PC-9 (cell line): Measurements from ENCODE around the gene ZNF135. TPM values are rescaled to one million over a fixed set of nuclear protein-coding genes. Genes with fewer than 3 reads are reported as not detected.

ENCODE experiments used
- BruUV-seq: library from RNA; stranded (reverse); fragments of 400-500 nt; replicated peaks from 2 replicates; lab custom pipeline; 2021; lab: Mats Ljungman, UMichigan
- CTCF ChIA-PET: fragments of 300-600 bp; sonication (Branson Sonifier 250); formaldehyde crosslinking; loops from one replicate; lab custom pipeline; 2022; ENCODE audit warnings: antibody characterized with exemption; lab: Charles Lee
- POLR2A ChIA-PET: fragments of 300-600 bp; sonication (Branson Sonifier 250); formaldehyde crosslinking; loops from one replicate; lab custom pipeline; 2022; ENCODE audit warnings: antibody characterized with exemption; ENCODE audit not compliant: unreplicated experiment; lab: Charles Lee
- DNase-seq, 2 experiments: peaks; one replicate each; pipeline versions ENCODE4 v3.0.0 to v3.0.0-alpha.2; 2015 to 2022; ENCODE audit warnings: mixed read lengths in 1 of 2
- H2AFZ ChIP-seq: fragments of 200-600 bp; sonication (generic); 2 replicates; pipeline ENCODE4 v1.8.1; 2017; ENCODE audit warnings: antibody characterized with exemption
- H3F3A ChIP-seq: fragments of 200-600 bp; sonication (generic); 2 replicates; pipeline ENCODE4 v1.8.1; 2017; ENCODE audit warnings: antibody characterized with exemption, mild to moderate bottlenecking, low read depth; ENCODE audit not compliant: insufficient read depth
- H3K27ac ChIP-seq: fragments of 200-600 bp; sonication (generic); 2 replicates; pipeline ENCODE4 v1.6.1; 2016; ENCODE audit warnings: mixed run types
- H3K27me3 ChIP-seq: fragments of 200-600 bp; sonication (generic); 2 replicates; pipeline ENCODE4 v1.6.1; 2016; ENCODE audit warnings: low read depth, mixed run types; ENCODE audit not compliant: insufficient read depth
- H3K36me3 ChIP-seq: fragments of 200-600 bp; sonication (generic); 2 replicates; pipeline ENCODE4 v1.6.1; 2016; ENCODE audit warnings: low read depth, mixed run types
- H3K4me1 ChIP-seq: fragments of 200-600 bp; sonication (generic); replicated peaks from 2 replicates; pipeline ENCODE4 v1.6.1; 2016; ENCODE audit warnings: mixed run types; ENCODE audit not compliant: insufficient read depth
- H3K4me2 ChIP-seq: fragments of 200-600 bp; sonication (generic); 2 replicates; pipeline ENCODE4 v1.6.1; 2017; ENCODE audit warnings: mixed run types
- H3K4me3 ChIP-seq: fragments of 200-600 bp; sonication (generic); 2 replicates; pipeline ENCODE4 v1.6.1; 2016; ENCODE audit warnings: mixed run types
- H3K79me2 ChIP-seq: fragments of 200-600 bp; sonication (generic); 2 replicates; pipeline ENCODE4 v1.6.1; 2017; ENCODE audit warnings: low read depth, mixed run types
- H3K9me2 ChIP-seq: fragments of 200-600 bp; sonication (generic); 2 replicates; pipeline ENCODE4 v1.8.1; 2017; ENCODE audit warnings: mild to moderate bottlenecking; ENCODE audit not compliant: insufficient read depth
- H3K9me3 ChIP-seq: fragments of 200-600 bp; sonication (generic); 2 replicates; pipeline ENCODE4 v1.8.1; 2016; ENCODE audit warnings: low read depth; ENCODE audit not compliant: insufficient read depth
- H4K20me1 ChIP-seq: fragments of 200-600 bp; sonication (generic); 2 replicates; pipeline ENCODE4 v1.8.1; 2017; ENCODE audit not compliant: insufficient read depth
- CTCF ChIP-seq: fragments of 200-600 bp; sonication (generic); conservative IDR thresholded peaks from 2 replicates; pipeline ENCODE4 v1.6.1; 2017; ENCODE audit warnings: mixed run types, antibody characterized with exemption, mild to moderate bottlenecking, moderate library complexity
- EZH2 ChIP-seq: fragments of 200-600 bp; sonication (generic); IDR thresholded peaks from 2 replicates; pipeline ENCODE4 v1.8.0; 2017; ENCODE audit warnings: antibody characterized with exemption, low read depth
- intact Hi-C: fragments of 100-400 bp; cut with micrococcal nuclease; formaldehyde crosslinking; loops from one replicate; pipeline ENCODE4 v1.10.0; 2022; ENCODE audit not compliant: unreplicated experiment
- total RNA-seq: library from RNA; stranded (reverse); gene quantifications from 2 replicates; pipeline ENCODE4 v1.2.3, GENCODE V29; 2021

The ZNF135 gene
- total RNA-seq, 1 experiment from 2014 or later = 0.15 TPM

GRCh38 chr19:58108546-58108817 lies 49.4 kb downstream of the ZNF135 start:
- H3K4me2 ChIP-seq = no peak overlapping the region
- intact Hi-C loops = no loop called here
- no peaks in the 10 kb centered on the region for H3F3A ChIP-seq
- ChIA-PET POLR2A (no interaction called here), CTCF (no interaction called here)
- no peaks in the 10 kb centered on the region for H3K27me3 ChIP-seq
- no peak overlapping the region for H3K4me3 ChIP-seq
- no peak for DNase-seq
- TF ChIP-seq CTCF (no peak), EZH2 (no peak)
- no peak overlapping the region for H3K27ac ChIP-seq
- H3K9me3 ChIP-seq = peaks cover 74% of the 10 kb centered on the region
- no TSS peak for BruUV-seq
- H4K20me1 ChIP-seq = no peaks in the 10 kb centered on the region
- no peak overlapping the region for H2AFZ ChIP-seq
- no peaks in the 10 kb centered on the region for H3K36me3 ChIP-seq
- no peaks in the 10 kb centered on the region for H3K9me2 ChIP-seq
- no peaks in the 10 kb centered on the region for H3K79me2 ChIP-seq
- no peaks in the 10 kb centered on the region for H3K4me1 ChIP-seq

GRCh38 chr19:58117841-58118575 lies 58.9 kb downstream of the ZNF135 start:
- no peak for TF ChIP-seq CTCF
- TF ChIP-seq EZH2 = no peak
- no peak overlapping the region for H3K4me3 ChIP-seq
- H3K9me2 ChIP-seq = no peaks in the 10 kb centered on the region
- peaks cover 69% of the 10 kb centered on the region for H3K9me3 ChIP-seq
- DNase-seq = no peak
- no peaks in the 10 kb centered on the region for H3F3A ChIP-seq
- H3K4me2 ChIP-seq = no peak overlapping the region
- ChIA-PET CTCF (no interaction called here), POLR2A (no interaction called here)
- BruUV-seq = no TSS peak
- H4K20me1 ChIP-seq = no peaks in the 10 kb centered on the region
- H3K79me2 ChIP-seq = no peaks in the 10 kb centered on the region
- no peak overlapping the region for H3K27ac ChIP-seq
- H3K36me3 ChIP-seq = no peaks in the 10 kb centered on the region
- no peaks in the 10 kb centered on the region for H3K27me3 ChIP-seq
- intact Hi-C loops = no loop called here
- no peaks in the 10 kb centered on the region for H3K4me1 ChIP-seq
- no peak overlapping the region for H2AFZ ChIP-seq

- no TSS peak for BruUV-seq
- TF ChIP-seq CTCF = no peak
- TF ChIP-seq EZH2 = no peak
- intact Hi-C loops = no loop called here
- DNase-seq = no peak
- peaks cover 75% of the 10 kb centered on the region for H3K9me3 ChIP-seq
- H2AFZ ChIP-seq = no peak overlapping the region
- no peaks in the 10 kb centered on the region for H3K36me3 ChIP-seq
- H4K20me1 ChIP-seq = no peaks in the 10 kb centered on the region
- H3K4me3 ChIP-seq = no peak overlapping the region
- H3K4me1 ChIP-seq = no peaks in the 10 kb centered on the region
- no peak overlapping the region for H3K4me2 ChIP-seq
- no peak overlapping the region for H3K27ac ChIP-seq
- no peaks in the 10 kb centered on the region for H3K79me2 ChIP-seq
- CTCF ChIA-PET = no interaction called here
- POLR2A ChIA-PET = no interaction called here
- H3K9me2 ChIP-seq = no peaks in the 10 kb centered on the region
- no peaks in the 10 kb centered on the region for H3K27me3 ChIP-seq
- no peaks in the 10 kb centered on the region for H3F3A ChIP-seq
Measured at GRCh38 chr19:58118979-58119733, 60.1 kb downstream of the ZNF135 start.

Other genes starting within 250 kb of the ZNF135 start
- gene ZNF552, start 244.4 kb upstream of the ZNF135 start, total RNA-seq = 14.3 and 15.1 TPM in 2 replicates
- gene ZNF587B, start 229.0 kb upstream of the ZNF135 start, total RNA-seq = 21.2 and 25.2 TPM in 2 replicates
- gene ZNF587, start 209.4 kb upstream of the ZNF135 start, total RNA-seq = 62.2 and 68.0 TPM in 2 replicates
- 8.6 and 12.2 TPM in 2 replicates for gene ZNF814, start 170.2 kb upstream of the ZNF135 start, total RNA-seq
- 16.1 and 19.6 TPM in 2 replicates for gene ZNF417, start 142.7 kb upstream of the ZNF135 start, total RNA-seq
- gene ZNF418, start 123.9 kb upstream of the ZNF135 start, total RNA-seq = 4.8 and 7.5 TPM in 2 replicates
- gene ZNF256, start 111.6 kb upstream of the ZNF135 start, total RNA-seq = 6.3 and 6.4 TPM in 2 replicates
- not detected in 2 replicates for gene C19orf18, start 84.7 kb upstream of the ZNF135 start, total RNA-seq
- gene ZNF606, start 56.5 kb upstream of the ZNF135 start, total RNA-seq = 16.3 and 21.6 TPM in 2 replicates
- not detected in 2 replicates for gene ZSCAN1, start 25.3 kb upstream of the ZNF135 start, total RNA-seq
- gene ZSCAN18, start 38.9 kb downstream of the ZNF135 start, total RNA-seq = 76.3 and 90.5 TPM in 2 replicates
- 10.6 and 16.1 TPM in 2 replicates for gene ZNF329, start 91.5 kb downstream of the ZNF135 start, total RNA-seq
- 34.3 and 36.4 TPM in 2 replicates for gene ZNF274, start 123.8 kb downstream of the ZNF135 start, total RNA-seq
- gene ZNF544, start 169.6 kb downstream of the ZNF135 start, total RNA-seq = 29.5 and 32.7 TPM in 2 replicates
- gene ZNF8, start 219.7 kb downstream of the ZNF135 start, total RNA-seq = 6.2 and 6.4 TPM in 2 replicates
- gene ERVK3-1, start 246.1 kb downstream of the ZNF135 start, total RNA-seq = 19.4 and 21.3 TPM in 2 replicates